DOHH2 (cell line): ENCODE results near the gene LRWD1.

Experiments used
- H3F3A ChIP-seq: fragments of 200-600 bp; sonication (generic), shearing (Covaris generic); 2 replicates; pipeline ENCODE4 v1.6.0; 2016; ENCODE audit warnings: antibody characterized with exemption, mild to moderate bottlenecking; ENCODE audit not compliant: control insufficient read depth, insufficient read depth
- H3K27ac ChIP-seq: fragments of 200-600 bp; sonication (generic); 2 replicates; pipeline ENCODE4 v1.5.1; 2014; ENCODE audit warnings: low read depth, mild to moderate bottlenecking, low read length, moderate library complexity
- H3K27me3 ChIP-seq: fragments of 200-600 bp; sonication (generic); 2 replicates; pipeline ENCODE4 v1.6.1; 2014; ENCODE audit warnings: mild to moderate bottlenecking, low read length, mixed read lengths; ENCODE audit not compliant: control insufficient read depth
- H3K36me3 ChIP-seq: fragments of 200-600 bp; sonication (generic); 2 replicates; pipeline ENCODE4 v1.6.1; 2014; ENCODE audit warnings: mild to moderate bottlenecking, low read length, moderate library complexity, mixed read lengths; ENCODE audit not compliant: control insufficient read depth
- H3K4me1 ChIP-seq: fragments of 200-600 bp; sonication (generic); 2 replicates; pipeline ENCODE4 v1.6.1; 2014; ENCODE audit warnings: mild to moderate bottlenecking, low read length, mixed read lengths; ENCODE audit not compliant: control insufficient read depth
- H3K4me2 ChIP-seq: fragments of 200-600 bp; sonication (generic); 2 replicates; pipeline ENCODE4 v1.6.0; 2014; ENCODE audit warnings: mild to moderate bottlenecking, low read length, moderate library complexity
- H3K4me3 ChIP-seq: fragments of 200-600 bp; sonication (generic); 2 replicates; pipeline ENCODE4 v1.5.1; 2014; ENCODE audit warnings: mild to moderate bottlenecking, low read length, mixed read lengths
- H3K79me2 ChIP-seq: fragments of 200-600 bp; sonication (generic); 2 replicates; pipeline ENCODE4 v1.6.1; 2014; ENCODE audit warnings: mild to moderate bottlenecking, low read length, mixed read lengths; ENCODE audit not compliant: control insufficient read depth
- H3K9me2 ChIP-seq: fragments of 200-600 bp; sonication (generic); replicated peaks from 2 replicates; pipeline ENCODE4 v1.6.1; 2014; ENCODE audit warnings: mild to moderate bottlenecking, low read length, mixed read lengths; ENCODE audit not compliant: control insufficient read depth
- H3K9me3 ChIP-seq: fragments of 200-600 bp; sonication (generic); 2 replicates; pipeline ENCODE4 v1.6.1; 2014; ENCODE audit warnings: antibody characterized with exemption, low read length, mixed read lengths; ENCODE audit not compliant: control insufficient read depth, insufficient read depth
- H4K20me1 ChIP-seq: fragments of 200-600 bp; sonication (generic); 2 replicates; pipeline ENCODE4 v1.6.0; 2014; ENCODE audit warnings: low read depth, mild to moderate bottlenecking, antibody characterized with exemption, low read length, moderate library complexity; ENCODE audit not compliant: control insufficient read depth, insufficient read depth
- CTCF ChIP-seq: fragments of 200-600 bp; sonication (generic); IDR thresholded peaks from one replicate; pipeline ENCODE4 v1.5.1; 2014; ENCODE audit warnings: antibody characterized with exemption, mild to moderate bottlenecking, low read depth, low read length; ENCODE audit not compliant: poor library complexity, severe bottlenecking
- EZH2phosphoT487 ChIP-seq: fragments of 200-600 bp; sonication (generic); IDR thresholded peaks from 2 replicates; pipeline ENCODE4 v1.6.1; 2017; ENCODE audit warnings: borderline replicate concordance, mild to moderate bottlenecking, antibody characterized with exemption, low read length, moderate library complexity, mixed read lengths

The LRWD1 gene

GRCh38 chr7:102447311-102447710 is 17.5 kb upstream of the LRWD1 start:
- Histone ChIP-seq H3K4me2 (no peak overlapping the region), H4K20me1 (peaks cover 6% of the 10 kb centered on the region; the same call in 1 of the 2 replicates), H3K27me3 (no peaks in the 10 kb centered on the region), H3K27ac (no peak overlapping the region), H3K9me2 (no peaks in the 10 kb centered on the region), H3K4me1 (peaks cover 66% of the 10 kb centered on the region), H3K36me3 (peaks cover 60% of the 10 kb centered on the region), H3K9me3 (no peaks in the 10 kb centered on the region), H3F3A (peaks cover 43% of the 10 kb centered on the region), H3K79me2 (peaks cover 45% of the 10 kb centered on the region), H3K4me3 (no peak overlapping the region)
- no peak for TF ChIP-seq CTCF
- no peak for TF ChIP-seq EZH2phosphoT487

GRCh38 chr7:102449136-102449535 is 15.6 kb upstream of the LRWD1 start:
- Histone ChIP-seq H3K4me1 (peaks cover 48% of the 10 kb centered on the region), H3K4me3 (no peak overlapping the region), H3K36me3 (peaks cover 46% of the 10 kb centered on the region), H3K27me3 (no peaks in the 10 kb centered on the region), H3K79me2 (peaks cover 36% of the 10 kb centered on the region), H3K4me2 (no peak overlapping the region), H3K9me3 (no peaks in the 10 kb centered on the region), H4K20me1 (peaks cover 6% of the 10 kb centered on the region; the same call in 1 of the 2 replicates), H3F3A (peaks cover 30% of the 10 kb centered on the region), H3K27ac (no peak overlapping the region), H3K9me2 (no peaks in the 10 kb centered on the region)
- TF ChIP-seq CTCF (no peak), EZH2phosphoT487 (no peak)

GRCh38 chr7:102450242-102450641 is 14.5 kb upstream of the LRWD1 start:
- Histone ChIP-seq H3F3A (peaks cover 28% of the 10 kb centered on the region), H3K9me2 (no peaks in the 10 kb centered on the region), H3K4me2 (no peak overlapping the region), H3K27ac (no peak overlapping the region; the same call in 1 of the 2 replicates), H3K79me2 (peaks cover 30% of the 10 kb centered on the region), H3K4me1 (peaks cover 37% of the 10 kb centered on the region), H3K36me3 (peaks cover 37% of the 10 kb centered on the region), H4K20me1 (peaks cover 6% of the 10 kb centered on the region; the same call in 1 of the 2 replicates), H3K27me3 (no peaks in the 10 kb centered on the region), H3K4me3 (no peak overlapping the region), H3K9me3 (no peaks in the 10 kb centered on the region)
- TF ChIP-seq CTCF (peak; percentile 83), EZH2phosphoT487 (no peak)
